ENCODE data around the gene MAP3K5. TPM values are rescaled to one million over a fixed set of nuclear protein-coding genes. Genes with fewer than 3 reads are reported as not detected.

The MAP3K5 gene
- total RNA-seq, 1 donor from 2014 or later, result 5.7 TPM

- no peaks in the 10 kb centered on the region for H3K36me3 ChIP-seq (ENCODE audit: control insufficient read depth, insufficient read depth, low read length)
- no peaks in the 10 kb centered on the region for H3K27me3 ChIP-seq (ENCODE audit: control insufficient read depth, insufficient read depth, low read length)
- no peak overlapping the region for H3K4me3 ChIP-seq (ENCODE audit: low read depth, low read length)
- DNase-seq (ENCODE audit: low read depth), result no peak
- TF ChIP-seq CTCF (IDR thresholded peaks at IDR 0.05; ENCODE audit: insufficient read depth, low read length, poor library complexity, severe bottlenecking), result no peak
Observed at GRCh38 chr6:136562211-136562610, 230.1 kb downstream of the MAP3K5 start.

- TF ChIP-seq CTCF (IDR thresholded peaks at IDR 0.05; ENCODE audit: insufficient read depth, low read length, poor library complexity, severe bottlenecking), result no peak
- H3K27me3 ChIP-seq (ENCODE audit: control insufficient read depth, insufficient read depth, low read length), result no peaks in the 10 kb centered on the region
- H3K36me3 ChIP-seq (ENCODE audit: control insufficient read depth, insufficient read depth, low read length), result no peaks in the 10 kb centered on the region
- H3K4me3 ChIP-seq (ENCODE audit: low read depth, low read length), result no peak overlapping the region
- no peak for DNase-seq (ENCODE audit: low read depth)
Observed at GRCh38 chr6:136553166-136553787, 239.0 kb downstream of the MAP3K5 start.

GRCh38 chr6:136552054-136552453 is 240.2 kb downstream of the MAP3K5 start:
- no peak for DNase-seq (ENCODE audit: low read depth)
- TF ChIP-seq CTCF (IDR thresholded peaks at IDR 0.05; ENCODE audit: insufficient read depth, low read length, poor library complexity, severe bottlenecking), result no peak
- no peak overlapping the region for H3K4me3 ChIP-seq (ENCODE audit: low read depth, low read length)
- no peaks in the 10 kb centered on the region for H3K27me3 ChIP-seq (ENCODE audit: control insufficient read depth, insufficient read depth, low read length)
- H3K36me3 ChIP-seq (ENCODE audit: control insufficient read depth, insufficient read depth, low read length), result no peaks in the 10 kb centered on the region

- Histone ChIP-seq H3K27me3 (ENCODE audit: control insufficient read depth, insufficient read depth, low read length) (no peaks in the 10 kb centered on the region), H3K4me3 (ENCODE audit: low read depth, low read length) (peak overlapping the region; percentile 85), H3K36me3 (ENCODE audit: control insufficient read depth, insufficient read depth, low read length) (no peaks in the 10 kb centered on the region)
- no peak for TF ChIP-seq CTCF (IDR thresholded peaks at IDR 0.05; ENCODE audit: insufficient read depth, low read length, poor library complexity, severe bottlenecking)
- DNase-seq (ENCODE audit: low read depth), result no peak
Observed at GRCh38 chr6:136551103-136551502, 241.2 kb downstream of the MAP3K5 start.

- peak within 1 kb of the TSS; percentile 85 for H3K4me3 ChIP-seq (ENCODE audit: low read depth, low read length)
- no peak for DNase-seq (ENCODE audit: low read depth)
- no peaks in the 10 kb centered on the region for H3K36me3 ChIP-seq (ENCODE audit: control insufficient read depth, insufficient read depth, low read length)
- peak; percentile 58 for TF ChIP-seq CTCF (IDR thresholded peaks at IDR 0.05; ENCODE audit: insufficient read depth, low read length, poor library complexity, severe bottlenecking)
- no peaks in the 10 kb centered on the region for H3K27me3 ChIP-seq (ENCODE audit: control insufficient read depth, insufficient read depth, low read length)
Observed at GRCh38 chr6:136550330-136551071, 241.8 kb downstream of the MAP3K5 start, which contains the start of gene MAP7. MAP7 (minus strand) TSS chr6:136550422; CDS start chr6:136550408, 14 bp downstream.

All from kidney epithelial cell (primary cell).